Bone marrow (tissue), 2 donors: Measurements from ENCODE around the gene CLEC17A.
"Not testable (repeated sequence)": the region's sequence is repeated elsewhere in the genome, so short reads cannot be mapped to it uniquely, and the experiment has no call there.

Source experiments
- DNase-seq, 2 donors: peaks; one replicate each; lab custom pipeline; 2025; lab: John Stamatoyannopoulos, UW

The CLEC17A gene

GRCh38 chr19:14582894-14583340 is at the start of gene CLEC17A:
Gene CLEC17A (plus strand): TSS chr19:14583084. CDS start chr19:14583161, 77 bp downstream.
- DNase-seq: no peak

- DNase-seq: no peak
Measured at GRCh38 chr19:14533450-14533849, 49.4 kb upstream of the CLEC17A start.

GRCh38 chr19:14536926-14537692 is 45.8 kb upstream of the CLEC17A start:
- DNase-seq: no peak

GRCh38 chr19:14540741-14541525 is 42.0 kb upstream of the CLEC17A start:
- no peak for DNase-seq

- DNase-seq: not testable (repeated sequence)
Measured at GRCh38 chr19:14541979-14542378, 40.9 kb upstream of the CLEC17A start.

- DNase-seq: peak in 1 of 2 donors; percentile 78
Measured at GRCh38 chr19:14542711-14543328, 40.1 kb upstream of the CLEC17A start.

- DNase-seq: no peak
Measured at GRCh38 chr19:14544047-14544446, 38.8 kb upstream of the CLEC17A start.

GRCh38 chr19:14544977-14545715 is 37.7 kb upstream of the CLEC17A start:
- no peak for DNase-seq

- DNase-seq: no peak
Measured at GRCh38 chr19:14545716-14546082, 37.2 kb upstream of the CLEC17A start.

GRCh38 chr19:14550201-14550754 is 32.6 kb upstream of the CLEC17A start:
- no peak for DNase-seq

GRCh38 chr19:14551134-14552005 is 31.5 kb upstream of the CLEC17A start:
- DNase-seq: peak; percentile 31 to 81

- not testable (repeated sequence) for DNase-seq
Measured at GRCh38 chr19:14552006-14552360, 30.9 kb upstream of the CLEC17A start.

GRCh38 chr19:14553042-14553938 is 29.6 kb upstream of the CLEC17A start:
- DNase-seq: no peak

GRCh38 chr19:14553939-14554243 is 29.0 kb upstream of the CLEC17A start:
- no peak for DNase-seq

GRCh38 chr19:14554382-14554812 is 28.5 kb upstream of the CLEC17A start:
- no peak for DNase-seq

GRCh38 chr19:14555918-14556661 is 26.8 kb upstream of the CLEC17A start:
- no peak for DNase-seq

- peak; percentile 52 to 61 for DNase-seq
Measured at GRCh38 chr19:14556662-14557188, 26.2 kb upstream of the CLEC17A start.

GRCh38 chr19:14558370-14559066 is 24.4 kb upstream of the CLEC17A start:
- DNase-seq: no peak
